Lung (tissue), 12 donors: ENCODE data around the gene C1orf198. TPM values are rescaled to one million over a fixed set of nuclear protein-coding genes. Genes with fewer than 3 reads are reported as not detected.

Experiments
- ATAC-seq: fragments of 200-7000 bp; cut with Tn5 transposase; one replicate; pipeline ENCODE4 v1.9.1; 2020; ENCODE audit warnings: moderate number of reproducible peaks; ENCODE audit not compliant: insufficient read depth, low FRiP score
- DNase-seq, 3 donors: peaks; one replicate each; pipeline ENCODE4 v3.0.0-alpha.2; 2013 to 2017
- H3K27ac ChIP-seq, 2 donors: one replicate each; pipeline ENCODE4 v1.5.1; 2013; ENCODE audit warnings: mild to moderate bottlenecking in 2 of 2, moderate library complexity in 2 of 2, control low read depth in 1 of 2, inconsistent platforms in 1 of 2, low read depth in 1 of 2, low read length in 1 of 2
- H3K27me3 ChIP-seq, 3 donors: one replicate each; pipeline ENCODE4 v1.5.1; 2013; ENCODE audit warnings: low read length in 2 of 3; ENCODE audit not compliant: control insufficient read depth in 3 of 3, insufficient read depth in 3 of 3
- H3K36me3 ChIP-seq, 4 donors: one replicate each; pipeline ENCODE4 v1.5.1; 2013; ENCODE audit warnings: low read length in 4 of 4, mild to moderate bottlenecking in 1 of 4, moderate library complexity in 1 of 4; ENCODE audit not compliant: control insufficient read depth in 4 of 4, insufficient read depth in 4 of 4
- H3K4me1 ChIP-seq, 5 donors: one replicate each; pipeline ENCODE4 v1.5.1; 2013; ENCODE audit warnings: low read length in 5 of 5, mild to moderate bottlenecking in 2 of 5, moderate library complexity in 1 of 5; ENCODE audit not compliant: control insufficient read depth in 5 of 5, insufficient read depth in 5 of 5
- H3K4me3 ChIP-seq: one replicate; pipeline ENCODE4 v1.5.1; 2013; ENCODE audit warnings: mild to moderate bottlenecking, control low read depth, moderate library complexity
- H3K9ac ChIP-seq, 2 donors: one replicate each; pipeline ENCODE4 v1.5.1; 2013; ENCODE audit warnings: low read length in 2 of 2, control low read depth in 1 of 2; ENCODE audit not compliant: insufficient read depth in 1 of 2
- H3K9me3 ChIP-seq, 4 donors: one replicate each; pipeline ENCODE4 v1.5.1; 2013; ENCODE audit warnings: low read length in 3 of 4, mild to moderate bottlenecking in 1 of 4, moderate library complexity in 1 of 4; ENCODE audit not compliant: control insufficient read depth in 4 of 4, insufficient read depth in 3 of 4
- CTCF ChIP-seq: IDR thresholded peaks from 2 replicates; pipeline ENCODE4 v1.5.1; 2012; ENCODE audit warnings: mild to moderate bottlenecking; ENCODE audit errors: control extremely low read depth, extremely low read depth
- WGBS, 2 donors: extraction: QIAGEN DNeasy Blood & Tissue Kit; methylation state at CpG; one replicate each; pipeline ENCODE4 v1.1.7; 2013; 5-methylcytosine and 5-hydroxymethylcytosine counted together
- polyA plus RNA-seq, 2 donors: library from polyadenylated mRNA; stranded (reverse); fragments of 200-250 nt; gene quantifications; one replicate each; pipeline ENCODE4 v1.2.1, GENCODE V29; 2013
- total RNA-seq, 2 donors: library from RNA; depleted of rRNA in 1 of 2; stranded (reverse); fragments of >200 nt in 1 of 2; gene quantifications; one replicate each; pipeline ENCODE4 v1.2.1, GENCODE V29; 2014 to 2021
- donor health status: control.
- donor health status: control.
- donor health status: Bipolar disorder and iron deficiency.
- donor health status: healthy.
- donor health status: DM: yes; HTN: yes; CAD: no.

Gene C1orf198
- total and polyA plus RNA-seq, 4 donors, result 25.8 to 109 (median 49.7) TPM

GRCh38 chr1:230809256-230809990, 58.9 kb downstream of the C1orf198 start:
- peaks cover 0 to 4% (median 0%) of the 10 kb centered on the region in 5 donors for H3K4me1 ChIP-seq
- ATAC-seq (no peak), DNase-seq (no peak)
- 84 to 86% methylated on average over 8 of the region's 8 CpGs for WGBS, 2 donors
- H3K36me3 ChIP-seq, result no peaks in the 10 kb centered on the region
- no peak for TF ChIP-seq CTCF
- H3K9ac ChIP-seq, result no peak overlapping the region
- peaks cover 0 to 4% (median 1%) of the 10 kb centered on the region in 4 donors for H3K9me3 ChIP-seq
- H3K27ac ChIP-seq, result no peak overlapping the region
- H3K27me3 ChIP-seq, result no peaks in the 10 kb centered on the region
- no peak overlapping the region for H3K4me3 ChIP-seq

GRCh38 chr1:230808281-230808872, 59.9 kb downstream of the C1orf198 start:
- no peak overlapping the region for H3K9ac ChIP-seq
- 75 to 85% methylated on average over 4 of the region's 4 CpGs for WGBS, 2 donors

GRCh38 chr1:230807561-230808280, 60.6 kb downstream of the C1orf198 start:
- Histone ChIP-seq H3K27ac (peak overlapping the region in 1 of 2 donors; percentile 25), H3K36me3 (no peaks in the 10 kb centered on the region), H3K4me3 (no peak overlapping the region), H3K27me3 (no peaks in the 10 kb centered on the region), H3K9me3 (peaks cover 0 to 3% (median under 1%) of the 10 kb centered on the region in 4 donors), H3K4me1 (peaks cover 0 to 4% (median 0%) of the 10 kb centered on the region in 5 donors), H3K9ac (no peak overlapping the region)
- TF ChIP-seq CTCF, result no peak
- 80 to 86% methylated on average over 3 of the region's 3 CpGs for WGBS, 2 donors
- ATAC-seq (no peak), DNase-seq (no peak)

More at GRCh38 chr1:230808281-230808872, 59.9 kb downstream of the C1orf198 start:
- H3K36me3 ChIP-seq, result no peaks in the 10 kb centered on the region
- no peak overlapping the region for H3K4me3 ChIP-seq
- peaks cover 0 to 4% (median 0%) of the 10 kb centered on the region in 5 donors for H3K4me1 ChIP-seq
- ATAC-seq (no peak), DNase-seq (no peak)
- no peak for TF ChIP-seq CTCF
- H3K27ac ChIP-seq, result no peak overlapping the region
- H3K27me3 ChIP-seq, result no peaks in the 10 kb centered on the region
- peaks cover 0 to 4% (median 1%) of the 10 kb centered on the region in 4 donors for H3K9me3 ChIP-seq
